OCI-LY1 (cell line): Measurements from ENCODE around the gene PRELID2.

Experiments
- H2AFZ ChIP-seq: fragments of 200-600 bp; sonication (generic), shearing (Covaris generic); 2 replicates; pipeline ENCODE4 v1.6.0; 2014; ENCODE audit warnings: antibody characterized with exemption, mild to moderate bottlenecking, low read length
- H3F3A ChIP-seq: fragments of 200-600 bp; sonication (generic), shearing (Covaris generic); 2 replicates; pipeline ENCODE4 v1.6.0; 2014; ENCODE audit warnings: mild to moderate bottlenecking, antibody characterized with exemption, low read length, moderate library complexity; ENCODE audit not compliant: insufficient read depth
- H3K27ac ChIP-seq: fragments of 200-600 bp; sonication (generic); 2 replicates; pipeline ENCODE4 v1.5.1; 2014; ENCODE audit warnings: low read length, mixed run types, mild to moderate bottlenecking, low read depth; ENCODE audit not compliant: poor library complexity, severe bottlenecking
- H3K27me3 ChIP-seq: fragments of 200-600 bp; sonication (generic); 2 replicates; pipeline ENCODE4 v1.6.0; 2014; ENCODE audit warnings: antibody characterized with exemption, mild to moderate bottlenecking, low read length, moderate library complexity; ENCODE audit not compliant: insufficient read depth
- H3K36me3 ChIP-seq: fragments of 200-600 bp; sonication (generic); 2 replicates; pipeline ENCODE4 v1.6.1; 2014; ENCODE audit warnings: mild to moderate bottlenecking, antibody characterized with exemption, low read length, moderate library complexity, mixed read lengths; ENCODE audit not compliant: insufficient read depth
- H3K4me1 ChIP-seq: fragments of 200-600 bp; sonication (generic); 2 replicates; pipeline ENCODE4 v1.5.1; 2014; ENCODE audit warnings: mild to moderate bottlenecking, low read length, moderate library complexity; ENCODE audit not compliant: insufficient read depth, severe bottlenecking
- H3K4me2 ChIP-seq: fragments of 200-600 bp; sonication (generic), shearing (Covaris generic); 2 replicates; pipeline ENCODE4 v1.6.1; 2014; ENCODE audit warnings: low read length
- H3K4me3 ChIP-seq: fragments of 200-600 bp; sonication (generic); 2 replicates; pipeline ENCODE4 v1.5.1; 2014; ENCODE audit warnings: low read length, low read depth, mild to moderate bottlenecking, mixed read lengths; ENCODE audit not compliant: poor library complexity, severe bottlenecking
- H3K79me2 ChIP-seq: fragments of 200-600 bp; shearing (Covaris generic); 2 replicates; pipeline ENCODE4 v1.6.1; 2016; ENCODE audit warnings: mixed run types, low read length, mixed read lengths; ENCODE audit not compliant: insufficient read depth
- H3K9ac ChIP-seq: fragments of 200-600 bp; sonication (generic), shearing (Covaris generic); 2 replicates; pipeline ENCODE4 v1.6.1; 2014; ENCODE audit warnings: mild to moderate bottlenecking, low read length, mixed read lengths
- H3K9me2 ChIP-seq: fragments of 200-600 bp; sonication (generic), shearing (Covaris generic); 2 replicates; pipeline ENCODE4 v1.6.1; 2014; ENCODE audit warnings: low read depth, mild to moderate bottlenecking, low read length, mixed read lengths
- H3K9me3 ChIP-seq: fragments of 200-600 bp; shearing (Covaris generic); 2 replicates; pipeline ENCODE4 v1.6.1; 2014; ENCODE audit warnings: low read length, mixed read lengths
- H4K20me1 ChIP-seq: fragments of 200-600 bp; sonication (generic), shearing (Covaris generic); 2 replicates; pipeline ENCODE4 v1.6.0; 2016; ENCODE audit warnings: mild to moderate bottlenecking, low read length; ENCODE audit not compliant: insufficient read depth
- EZH2 ChIP-seq: fragments of 200-600 bp; sonication (generic), shearing (Covaris generic); IDR thresholded peaks from 2 replicates; pipeline ENCODE4 v1.8.0; 2017; ENCODE audit warnings: borderline replicate concordance, mixed run types, mild to moderate bottlenecking, antibody characterized with exemption, low read length, moderate library complexity, mixed read lengths
- TF ChIP-seq, protein P1 (sequence below): fragments of 200-600 bp; sonication (generic), shearing (Covaris generic); IDR thresholded peaks from 2 replicates; pipeline ENCODE4 v1.5.1; 2017; ENCODE audit warnings: mild to moderate bottlenecking, antibody characterized with exemption, low read length, moderate library complexity, mixed read lengths

PRELID2 gene

DNA sequence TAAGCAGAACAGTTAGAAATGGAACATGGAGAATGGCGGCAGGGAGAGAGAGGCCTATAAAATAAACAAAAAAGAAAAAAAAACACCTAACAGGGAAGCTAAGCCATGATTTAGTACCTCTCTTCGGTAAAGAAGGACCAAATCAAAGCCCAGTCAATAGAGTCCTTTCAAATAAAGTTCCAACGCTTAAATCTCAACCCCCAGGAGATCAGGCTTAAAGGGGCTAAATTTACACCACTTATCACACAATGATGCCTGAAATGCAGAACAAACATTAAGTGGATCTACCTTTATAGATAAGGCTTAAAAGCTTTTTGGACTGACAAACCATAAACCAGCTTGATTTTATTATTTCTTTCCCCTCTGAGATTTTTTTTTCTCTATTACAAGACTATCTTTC is 66.3 kb downstream of the PRELID2 start:
- no peak overlapping the region for H3K27ac ChIP-seq
- H3K4me1 ChIP-seq = no peaks in the 10 kb centered on the region
- TF ChIP-seq, protein P1, sequence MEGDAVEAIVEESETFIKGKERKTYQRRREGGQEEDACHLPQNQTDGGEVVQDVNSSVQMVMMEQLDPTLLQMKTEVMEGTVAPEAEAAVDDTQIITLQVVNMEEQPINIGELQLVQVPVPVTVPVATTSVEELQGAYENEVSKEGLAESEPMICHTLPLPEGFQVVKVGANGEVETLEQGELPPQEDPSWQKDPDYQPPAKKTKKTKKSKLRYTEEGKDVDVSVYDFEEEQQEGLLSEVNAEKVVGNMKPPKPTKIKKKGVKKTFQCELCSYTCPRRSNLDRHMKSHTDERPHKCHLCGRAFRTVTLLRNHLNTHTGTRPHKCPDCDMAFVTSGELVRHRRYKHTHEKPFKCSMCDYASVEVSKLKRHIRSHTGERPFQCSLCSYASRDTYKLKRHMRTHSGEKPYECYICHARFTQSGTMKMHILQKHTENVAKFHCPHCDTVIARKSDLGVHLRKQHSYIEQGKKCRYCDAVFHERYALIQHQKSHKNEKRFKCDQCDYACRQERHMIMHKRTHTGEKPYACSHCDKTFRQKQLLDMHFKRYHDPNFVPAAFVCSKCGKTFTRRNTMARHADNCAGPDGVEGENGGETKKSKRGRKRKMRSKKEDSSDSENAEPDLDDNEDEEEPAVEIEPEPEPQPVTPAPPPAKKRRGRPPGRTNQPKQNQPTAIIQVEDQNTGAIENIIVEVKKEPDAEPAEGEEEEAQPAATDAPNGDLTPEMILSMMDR = no peak
- no peak for TF ChIP-seq EZH2

DNA sequence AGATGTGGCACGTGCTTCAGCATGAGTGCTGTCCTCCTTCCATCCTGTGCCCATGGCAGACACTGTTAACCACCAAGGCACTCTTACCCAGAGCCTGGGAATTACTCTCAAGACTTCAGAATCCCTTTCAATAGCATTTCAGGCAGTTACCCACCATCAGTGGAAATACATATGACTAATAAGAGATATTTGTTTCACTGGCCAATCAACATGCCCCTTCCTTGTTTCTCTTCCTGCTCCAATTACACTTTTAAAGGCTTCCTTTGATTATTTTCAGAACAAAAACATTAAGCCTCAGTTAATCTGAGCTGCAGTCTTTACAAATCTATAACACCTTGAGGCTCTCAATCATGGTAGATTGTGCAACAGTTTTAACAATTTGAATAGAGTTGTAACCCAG is 70.8 kb downstream of the PRELID2 start:
- Histone ChIP-seq H3K4me3 (no peak overlapping the region), H3K27me3 (no peaks in the 10 kb centered on the region), H3K36me3 (no peaks in the 10 kb centered on the region), H3K9ac (no peak overlapping the region), H2AFZ (no peak overlapping the region), H3K27ac (no peak overlapping the region), H3K9me2 (no peaks in the 10 kb centered on the region), H3K79me2 (no peaks in the 10 kb centered on the region), H3K4me2 (no peak overlapping the region), H3F3A (no peaks in the 10 kb centered on the region), H3K9me3 (no peaks in the 10 kb centered on the region), H4K20me1 (no peaks in the 10 kb centered on the region), H3K4me1 (no peaks in the 10 kb centered on the region)
- no peak for TF ChIP-seq EZH2
- TF ChIP-seq, protein P1 = no peak

More for the DNA sequence above, 66.3 kb downstream of the PRELID2 start:
- Histone ChIP-seq H4K20me1 (no peaks in the 10 kb centered on the region), H3F3A (no peaks in the 10 kb centered on the region), H3K79me2 (no peaks in the 10 kb centered on the region), H2AFZ (no peak overlapping the region), H3K9me2 (no peaks in the 10 kb centered on the region), H3K27me3 (no peaks in the 10 kb centered on the region), H3K4me2 (no peak overlapping the region), H3K9me3 (no peaks in the 10 kb centered on the region), H3K4me3 (no peak overlapping the region), H3K36me3 (no peaks in the 10 kb centered on the region), H3K9ac (no peak overlapping the region)

DNA sequence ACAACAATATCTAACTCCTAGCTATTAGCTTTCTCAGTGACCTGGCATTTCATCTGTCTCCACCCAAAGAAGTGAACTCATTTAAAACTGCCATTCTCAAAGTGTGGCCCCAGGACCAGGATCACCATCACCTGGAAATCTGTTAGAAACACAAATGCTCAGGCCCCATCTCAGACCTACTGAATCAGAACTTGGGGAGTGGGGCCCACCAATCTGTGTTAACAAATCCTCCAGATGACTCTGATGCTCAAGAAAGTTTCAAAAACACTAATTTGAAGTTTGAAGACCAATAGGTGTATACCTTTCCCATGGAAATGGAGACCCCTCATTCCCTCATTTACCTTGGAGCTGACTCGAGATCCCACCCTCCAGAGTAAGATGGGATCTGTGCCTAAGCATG is 72.3 kb downstream of the PRELID2 start:
- H3K9me2 ChIP-seq = no peaks in the 10 kb centered on the region
- H3K79me2 ChIP-seq = no peaks in the 10 kb centered on the region
- H3K36me3 ChIP-seq = no peaks in the 10 kb centered on the region
- no peak overlapping the region for H3K4me3 ChIP-seq
- H3K9me3 ChIP-seq = no peaks in the 10 kb centered on the region
- no peak overlapping the region for H3K27ac ChIP-seq
- H3K27me3 ChIP-seq = no peaks in the 10 kb centered on the region
- H4K20me1 ChIP-seq = no peaks in the 10 kb centered on the region
- H2AFZ ChIP-seq = no peak overlapping the region
- no peak overlapping the region for H3K4me2 ChIP-seq
- TF ChIP-seq, protein P1 = no peak
- no peak for TF ChIP-seq EZH2
- H3F3A ChIP-seq = no peaks in the 10 kb centered on the region
- no peak overlapping the region for H3K9ac ChIP-seq
- no peaks in the 10 kb centered on the region for H3K4me1 ChIP-seq
